NCI-H82 (cell line): ENCODE data around the gene IFT57.

Experiments
- DNase-seq: peaks from one replicate; lab custom pipeline; 2025; lab: John Stamatoyannopoulos, UW

IFT57 gene

GRCh38 chr3:108125550-108126071 is 96.6 kb downstream of the IFT57 start:
- no peak for DNase-seq

GRCh38 chr3:108125153-108125543 is 97.1 kb downstream of the IFT57 start:
- DNase-seq: no peak

- no peak for DNase-seq
Measured at GRCh38 chr3:108124337-108125152, 97.7 kb downstream of the IFT57 start.

GRCh38 chr3:108123326-108123725 is 98.9 kb downstream of the IFT57 start:
- no peak for DNase-seq

GRCh38 chr3:108122276-108122675 is 99.9 kb downstream of the IFT57 start:
- no peak for DNase-seq

- no peak for DNase-seq
Measured at GRCh38 chr3:108119398-108120104, 102.7 kb downstream of the IFT57 start.

- DNase-seq: no peak
Measured at GRCh38 chr3:108118038-108118768, 104.0 kb downstream of the IFT57 start.

GRCh38 chr3:108117241-108117775 is 104.9 kb downstream of the IFT57 start:
- DNase-seq: no peak

GRCh38 chr3:108114423-108115065 is 107.7 kb downstream of the IFT57 start:
- no peak for DNase-seq

GRCh38 chr3:108113975-108114374 is 108.2 kb downstream of the IFT57 start:
- no peak for DNase-seq

GRCh38 chr3:108110934-108111333 is 111.3 kb downstream of the IFT57 start:
- no peak for DNase-seq
